ENCODE measurements around the gene RBBP4.

Gene RBBP4

DNA sequence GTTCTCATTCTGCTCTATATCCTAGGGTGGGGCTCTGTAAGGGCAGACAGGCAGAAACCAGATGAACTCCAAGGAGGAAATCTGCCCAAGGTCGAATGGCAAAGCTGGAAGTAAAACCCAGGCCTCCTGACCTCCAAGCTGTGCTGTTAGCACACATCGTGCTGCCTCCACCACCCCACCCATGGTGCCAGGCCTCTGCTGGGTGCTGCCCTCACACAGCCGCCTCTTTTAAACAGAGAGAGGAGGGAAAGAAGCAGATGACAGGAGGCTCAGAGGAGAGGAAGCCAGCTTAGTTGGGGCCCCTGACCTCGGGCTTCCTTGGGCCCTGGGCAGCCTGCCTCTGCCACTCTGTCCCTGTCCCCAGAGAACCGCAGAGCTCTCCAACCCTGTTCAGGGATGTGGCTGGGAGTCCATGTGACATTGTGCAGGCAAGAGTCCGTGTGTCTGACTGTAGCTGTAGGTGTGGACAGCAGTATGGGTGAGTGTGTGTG, 50.5 kb downstream of the RBBP4 start:
- POLR2A ChIA-PET (ENCODE audit: low non-redundant PET): interaction anchor here (0.6 kb wide), 1 partner anchor 50 kb away, joined by 3 read pairs; the partner anchor contains the start of gene RBBP4
- H3K27ac ChIP-seq: peak overlapping the region; percentile 93
- CTCF ChIA-PET: interaction anchor here (0.7 to 3.6 kb wide), 2 partner anchors 11 to 71 kb away, joined by 4 to 26 read pairs; no protein-coding TSS in a partner anchor
- no peak for DNase-seq (ENCODE audit: low spot score)
- TF ChIP-seq, protein P1, sequence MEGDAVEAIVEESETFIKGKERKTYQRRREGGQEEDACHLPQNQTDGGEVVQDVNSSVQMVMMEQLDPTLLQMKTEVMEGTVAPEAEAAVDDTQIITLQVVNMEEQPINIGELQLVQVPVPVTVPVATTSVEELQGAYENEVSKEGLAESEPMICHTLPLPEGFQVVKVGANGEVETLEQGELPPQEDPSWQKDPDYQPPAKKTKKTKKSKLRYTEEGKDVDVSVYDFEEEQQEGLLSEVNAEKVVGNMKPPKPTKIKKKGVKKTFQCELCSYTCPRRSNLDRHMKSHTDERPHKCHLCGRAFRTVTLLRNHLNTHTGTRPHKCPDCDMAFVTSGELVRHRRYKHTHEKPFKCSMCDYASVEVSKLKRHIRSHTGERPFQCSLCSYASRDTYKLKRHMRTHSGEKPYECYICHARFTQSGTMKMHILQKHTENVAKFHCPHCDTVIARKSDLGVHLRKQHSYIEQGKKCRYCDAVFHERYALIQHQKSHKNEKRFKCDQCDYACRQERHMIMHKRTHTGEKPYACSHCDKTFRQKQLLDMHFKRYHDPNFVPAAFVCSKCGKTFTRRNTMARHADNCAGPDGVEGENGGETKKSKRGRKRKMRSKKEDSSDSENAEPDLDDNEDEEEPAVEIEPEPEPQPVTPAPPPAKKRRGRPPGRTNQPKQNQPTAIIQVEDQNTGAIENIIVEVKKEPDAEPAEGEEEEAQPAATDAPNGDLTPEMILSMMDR (conservative IDR thresholded peaks at IDR 0.05; ENCODE audit: low read depth): no peak

DNA sequence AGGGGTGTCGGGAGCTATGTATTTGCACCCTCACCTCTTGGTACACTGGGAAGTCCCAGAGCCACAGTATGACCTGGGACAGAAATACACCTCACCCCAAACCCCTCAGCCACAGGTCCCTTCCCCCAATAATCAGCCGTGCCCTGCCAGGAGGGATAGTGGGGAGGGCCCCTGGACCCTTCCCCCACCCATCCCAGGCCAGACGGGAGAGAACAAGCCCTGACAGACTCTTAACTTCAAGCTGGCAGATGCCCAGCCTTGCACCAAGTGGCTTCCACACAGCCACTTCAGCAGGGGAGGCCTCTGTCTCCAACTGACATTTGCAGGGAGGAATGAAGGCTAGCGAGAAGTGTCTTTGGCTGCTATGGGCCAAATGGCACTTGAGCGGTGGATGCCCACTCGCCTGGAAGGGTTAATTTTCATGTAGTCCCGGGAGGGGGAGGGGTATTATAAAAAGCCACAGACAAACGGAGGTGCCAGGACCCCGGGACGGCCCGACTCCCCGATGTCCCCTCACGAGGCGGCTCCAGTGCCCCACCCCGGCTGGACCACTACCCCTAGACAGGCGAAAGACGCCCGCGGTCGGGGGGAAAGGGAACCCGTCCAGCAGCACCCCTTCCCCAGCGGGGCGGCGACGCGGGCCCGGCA, 51.1 kb downstream of the RBBP4 start:
- TF ChIP-seq, protein P1 (conservative IDR thresholded peaks at IDR 0.05; ENCODE audit: low read depth): no peak
- CTCF ChIA-PET: interaction anchor here (0.6 to 3.6 kb wide), 5 partner anchors 10 to 124 kb away, joined by 3 to 26 read pairs (median 4); no protein-coding TSS in a partner anchor
- H3K27ac ChIP-seq: peak overlapping the region; percentile 93

DNA sequence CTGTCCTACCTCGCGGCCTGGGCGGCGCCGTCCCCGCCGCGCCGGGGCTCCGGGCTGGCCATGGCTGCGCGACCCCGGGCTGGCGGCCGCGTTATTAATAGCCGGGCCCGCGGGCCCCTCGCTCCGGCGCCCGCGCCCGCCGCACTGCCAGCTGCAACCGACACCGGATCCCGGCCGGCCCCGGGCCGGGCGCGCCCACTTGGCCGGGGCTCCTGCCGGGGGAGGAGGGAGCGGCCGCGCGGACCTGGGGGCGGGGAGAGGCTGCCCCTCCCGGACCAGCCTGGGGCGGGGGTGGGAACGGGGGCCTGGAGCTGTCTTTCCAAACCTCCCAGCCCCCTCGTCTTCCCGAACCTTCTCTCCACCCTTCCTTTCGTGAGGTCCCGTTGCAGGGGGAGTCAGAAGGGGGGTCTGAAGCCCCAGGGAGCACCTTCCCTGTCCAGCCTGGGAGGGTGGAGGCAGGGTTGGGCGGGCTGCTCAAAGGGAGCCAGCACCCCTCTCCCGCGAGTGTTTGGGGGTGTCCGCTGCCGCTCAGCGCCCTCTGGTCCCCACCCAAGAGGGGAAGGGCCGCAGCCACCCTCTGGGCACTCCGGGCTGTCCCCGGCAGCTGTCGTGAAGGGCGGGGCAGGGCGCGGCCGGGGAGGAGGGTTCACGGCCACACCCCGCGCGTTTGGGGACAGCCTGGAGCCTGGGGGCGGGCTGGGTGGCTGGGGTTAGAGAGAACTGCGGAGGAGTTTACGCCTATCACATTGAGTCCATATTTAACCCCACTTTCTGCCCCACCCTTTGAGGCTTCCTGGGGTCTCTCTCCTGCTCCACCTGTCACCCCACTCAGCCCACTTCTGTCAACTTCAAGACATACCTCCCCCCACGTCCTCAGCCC, 51.8 kb downstream of the RBBP4 start, which contains the start of gene SYNC:
Gene SYNC (minus strand): TSS at position 172 of the 880 bp plus-strand sequence. CDS start 110 bp downstream, at position 62.
- peak; percentile 59 for DNase-seq (ENCODE audit: low spot score)
- ChIA-PET POLR2A (ENCODE audit: low non-redundant PET) (no interaction called here), CTCF (interaction anchor here (0.6 to 3.6 kb wide), 5 partner anchors 9 to 123 kb away, joined by 3 to 26 read pairs (median 3); no protein-coding TSS in a partner anchor)
- peak within 1 kb of the TSS; percentile 93 for H3K27ac ChIP-seq
- TF ChIP-seq, protein P1 (conservative IDR thresholded peaks at IDR 0.05; ENCODE audit: low read depth): no peak

More for the DNA sequence above, 51.1 kb downstream of the RBBP4 start:
- POLR2A ChIA-PET (ENCODE audit: low non-redundant PET): interaction anchor here (0.6 kb wide), 1 partner anchor 51 kb away, joined by 3 read pairs; the partner anchor contains the start of gene RBBP4
- DNase-seq (ENCODE audit: low spot score): no peak

DNA sequence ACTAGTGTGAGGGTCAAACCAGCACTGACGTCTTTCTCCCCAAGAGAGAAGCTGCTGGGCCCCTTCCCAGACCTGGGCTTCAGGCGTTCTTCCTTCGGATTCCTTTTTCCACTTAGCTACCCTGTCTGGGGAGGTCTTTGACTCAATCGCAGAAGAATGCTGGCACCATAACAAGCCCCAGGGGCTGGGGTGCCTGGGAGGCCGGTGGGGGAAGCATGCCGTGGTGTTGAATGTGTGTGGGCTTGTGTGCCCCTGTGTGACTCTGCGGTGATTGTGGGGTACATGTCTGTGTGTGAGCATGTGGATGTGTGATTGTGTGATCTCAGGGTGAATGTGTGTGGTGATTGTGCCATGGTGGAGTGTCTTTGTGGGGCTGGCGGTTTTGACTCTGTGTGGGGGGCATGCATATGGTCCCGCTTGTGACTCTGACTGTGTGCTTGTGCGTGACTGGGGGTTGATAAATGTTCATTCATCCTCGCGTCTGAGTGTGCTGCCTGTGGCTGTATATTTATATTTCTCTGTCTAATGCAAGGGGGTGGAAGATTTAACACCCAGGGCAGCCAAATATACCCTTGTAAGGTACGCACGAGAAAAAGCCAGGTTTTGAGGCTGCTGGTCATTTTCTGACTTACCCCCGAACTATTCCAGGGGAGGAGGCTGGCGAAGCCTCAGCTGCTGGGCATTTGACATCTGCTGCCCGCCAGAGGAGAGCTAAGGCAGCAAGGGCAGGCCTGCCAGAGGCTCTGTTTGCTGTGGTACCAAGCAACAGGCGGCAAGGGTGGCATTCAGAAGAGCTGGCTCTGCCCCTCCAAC, 52.7 kb downstream of the RBBP4 start:
- CTCF ChIA-PET: interaction anchor here (0.6 to 3.6 kb wide), 3 partner anchors 9 to 70 kb away, joined by 3 to 26 read pairs (median 10); no protein-coding TSS in a partner anchor
- peak; percentile 54 for DNase-seq (ENCODE audit: low spot score)
- peak overlapping the region; percentile 93 for H3K27ac ChIP-seq
- POLR2A ChIA-PET (ENCODE audit: low non-redundant PET): no interaction called here
- TF ChIP-seq, protein P1 (conservative IDR thresholded peaks at IDR 0.05; ENCODE audit: low read depth): no peak

DNA sequence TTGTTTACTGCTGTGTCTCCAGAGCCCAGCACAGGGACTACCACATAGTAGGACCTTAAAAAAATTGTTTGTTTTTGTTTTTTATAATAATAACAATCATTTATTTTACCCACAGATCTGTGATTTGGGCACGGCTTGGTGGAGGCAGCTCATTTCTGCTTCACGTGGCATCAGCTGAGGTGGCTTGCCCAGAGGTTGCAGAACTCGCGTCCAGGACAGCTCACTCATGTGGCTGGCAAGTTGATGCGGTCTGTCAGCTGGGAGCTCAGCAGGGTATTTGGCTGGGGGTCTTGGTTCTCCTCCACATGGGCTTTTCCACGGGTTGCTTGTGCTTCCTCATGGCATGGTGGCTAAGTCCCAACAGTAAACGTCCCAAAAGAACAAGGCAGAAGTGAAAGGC, 54.5 kb downstream of the RBBP4 start:
- DNase-seq (ENCODE audit: low spot score): no peak
- TF ChIP-seq, protein P1 (conservative IDR thresholded peaks at IDR 0.05; ENCODE audit: low read depth): no peak
- H3K27ac ChIP-seq: 0 out of 2 replicates have a peak overlapping the region, but pooled peaks have one; percentile 10
- POLR2A ChIA-PET (ENCODE audit: low non-redundant PET): no interaction called here
- CTCF ChIA-PET: interaction anchor here (0.6 to 1.9 kb wide), 3 partner anchors 37 to 185 kb away, joined by 3 to 9 read pairs (median 4); no protein-coding TSS in a partner anchor
